Measurements from ENCODE around the gene NAPB. TPM values are rescaled to one million over a fixed set of nuclear protein-coding genes. Genes with fewer than 3 reads are reported as not detected.
A peak's percentile ranks its signal among the peaks of the same experiment; 100 is the strongest.

NAPB gene
- total and polyA plus RNA-seq, 2 of the 8 experiments (the other 6 are each of a cell fraction or from before 2014, with no cell fraction given) = 6.2 to 12.3 TPM

GRCh38 chr20:23346002-23346401, 75.3 kb downstream of the NAPB start:
- Histone ChIP-seq H2BK20ac (ENCODE audit: low read length) (no peak overlapping the region), H4K20me1 (replicated peaks in 1 of 2; ENCODE audit: control insufficient read depth in 1 of 2, insufficient read depth in 2 of 2, low read length in 2 of 2) (no peaks in the 10 kb centered on the region), H4K8ac (ENCODE audit: extremely low read depth, insufficient read depth, low read length) (no peak overlapping the region), H3K27ac (ENCODE audit: low read depth, low read length) (no peak overlapping the region), H4K5ac (ENCODE audit: insufficient read length, low read depth, low read length) (no peak overlapping the region), H3K9me3 (ENCODE audit: insufficient read depth in 2 of 2, low read depth in 1 of 2, low read length in 1 of 2) (peaks cover 0 to 4% of the 10 kb centered on the region in 2 experiments; a peak in 1 of 4 replicates), H3K4me3 (ENCODE audit: extremely low read depth in 1 of 4, insufficient read depth in 2 of 4, low read depth in 3 of 4, low read length in 4 of 4) (no peak overlapping the region), H2BK5ac (ENCODE audit: low read depth, low read length) (no peak overlapping the region), H3K4ac (replicated peaks; ENCODE audit: insufficient read length, low read depth, low read length) (no peak overlapping the region), H3K14ac (ENCODE audit: insufficient read length) (no peak overlapping the region), H3K23me2 (ENCODE audit: low read depth, low read length) (peaks cover 8% of the 10 kb centered on the region; the same call in 1 of the 2 replicates), H4K91ac (replicated peaks; ENCODE audit: insufficient read length, low read length) (no peak overlapping the region), H3K18ac (ENCODE audit: extremely low read depth, low read length) (no peak overlapping the region), H3K23ac (ENCODE audit: insufficient read length) (no peak overlapping the region), H2BK120ac (replicated peaks; ENCODE audit: low read depth, low read length) (no peak overlapping the region), H2BK15ac (ENCODE audit: low read length) (no peak overlapping the region), H2AFZ (ENCODE audit: low read length) (no peak overlapping the region), H3K79me1 (ENCODE audit: low read depth, low read length) (0 out of 2 replicates have a peak, but pooled peaks cover 1% of the 10 kb centered on the region), H3K27me3 (replicated peaks in 1 of 4; ENCODE audit: control insufficient read depth in 3 of 4, extremely low read depth in 1 of 4, insufficient read depth in 3 of 4, low read length in 3 of 4) (no peaks in the 10 kb centered on the region), H3K4me1 (replicated peaks in 1 of 4; ENCODE audit: control insufficient read depth in 3 of 4, insufficient read depth in 4 of 4, low read length in 3 of 4) (peaks cover 0 to 8% (median 4%) of the 10 kb centered on the region in 4 experiments; a peak in 5 of 7 replicates), H3K36me3 (ENCODE audit: control insufficient read depth in 2 of 4, insufficient read depth in 4 of 4, low read length in 3 of 4) (no peaks in the 10 kb centered on the region), H3K56ac (replicated peaks; ENCODE audit: insufficient read length, low read depth, low read length) (no peak overlapping the region), H2BK12ac (ENCODE audit: low read depth, low read length) (no peak overlapping the region), H2AK5ac (ENCODE audit: low read depth, low read length) (peak overlapping the region; percentile 43; the same call in 1 of the 2 replicates), H3K9ac (replicated peaks in 1 of 4; ENCODE audit: extremely low read depth in 1 of 4, low read depth in 3 of 4, low read length in 3 of 4) (no peak overlapping the region), H3K79me2 (ENCODE audit: control insufficient read depth in 1 of 2, insufficient read depth in 2 of 2, low read length in 2 of 2) (peaks cover 0 to 1% of the 10 kb centered on the region in 2 experiments; a peak in 1 of 4 replicates), H3K4me2 (ENCODE audit: insufficient read depth in 1 of 2, low read depth in 2 of 2, low read length in 2 of 2) (no peak overlapping the region)
- POLR2A ChIA-PET (ENCODE audit: partially characterized antibody) = no interaction called here
- CTCF ChIA-PET (ENCODE audit: partially characterized antibody) = no interaction called here
- FAIRE-seq = no peak
- WGBS, 2 experiments (ENCODE audit: extremely low coverage in 1 of 2, insufficient coverage in 1 of 2, insufficient read length in 1 of 2, insufficient replicate concordance in 2 of 2, low coverage in 1 of 2, low lambda C conversion rate in 2 of 2, missing lambda C conversion rate in 1 of 2) = 80% methylated on average over 4 of the region's 4 CpGs; no CpG with 5 or more reads in 1 of the 2 experiments
- no peak for DNase-seq (ENCODE audit: low read depth in 1 of 2, low spot score in 2 of 2)
- TF ChIP-seq SIN3A (conservative IDR thresholded peaks at IDR 0.05 in 1 of 2, IDR thresholded peaks at IDR 0.05 in 1 of 2; ENCODE audit: low read depth in 1 of 2, low read length in 2 of 2) = no peak
- TF ChIP-seq USF2 (IDR thresholded peaks at IDR 0.05; ENCODE audit: low read length) = no peak
- no peak for TF ChIP-seq HDAC6 (IDR thresholded peaks at IDR 0.05; ENCODE audit: low read depth, low read length)
- TF ChIP-seq SRF (IDR thresholded peaks at IDR 0.05; ENCODE audit: low read depth, low read length) = no peak
- no peak for TF ChIP-seq KDM4A (IDR thresholded peaks at IDR 0.05; ENCODE audit: low read depth, low read length, severe bottlenecking)
- no peak for TF ChIP-seq JUND (IDR thresholded peaks at IDR 0.05; ENCODE audit: low read length)
- no peak for TF ChIP-seq RXRA (IDR thresholded peaks at IDR 0.05; ENCODE audit: insufficient read depth, low read depth, low read length)
- TF ChIP-seq SIRT6 (IDR thresholded peaks at IDR 0.05; ENCODE audit: low read length) = no peak
- TF ChIP-seq RFX5 (IDR thresholded peaks at IDR 0.05; ENCODE audit: borderline replicate concordance, low read depth, low read length) = no peak
- TF ChIP-seq RBBP5 (IDR thresholded peaks at IDR 0.05; ENCODE audit: borderline replicate concordance, low read depth, low read length) = no peak
- TF ChIP-seq FOSL1 (IDR thresholded peaks at IDR 0.05; ENCODE audit: insufficient read depth, low read depth, low read length) = no peak
- TF ChIP-seq NANOG (IDR thresholded peaks at IDR 0.05; ENCODE audit: insufficient read depth, low read depth, low read length, poor library complexity, severe bottlenecking) = no peak
- no peak for TF ChIP-seq SAP30 (IDR thresholded peaks at IDR 0.05; ENCODE audit: insufficient read depth, insufficient replicate concordance, low read length)
